HG02678 (cell line): Measurements from ENCODE around the gene C1RL.
A peak's percentile ranks its signal among the peaks of the same experiment; 100 is the strongest.

Experiments used
- ATAC-seq: cut with Tn5 transposase; IDR thresholded peaks from one replicate; pipeline ENCODE4 v1.9.1; 2021; ENCODE audit warnings: mild to moderate bottlenecking, moderate library complexity; ENCODE audit not compliant: unreplicated experiment

Gene C1RL

GRCh38 chr12:7139200-7139599 lies 30.2 kb upstream of the C1RL start:
- ATAC-seq = no peak

GRCh38 chr12:7137908-7138307 lies 28.9 kb upstream of the C1RL start:
- ATAC-seq = no peak

- ATAC-seq = no peak
These were observed 27.7 kb upstream of the C1RL start for GRCh38 chr12:7136676-7137075.

GRCh38 chr12:7136071-7136470 lies 27.1 kb upstream of the C1RL start:
- no peak for ATAC-seq

GRCh38 chr12:7134396-7135166 lies 25.6 kb upstream of the C1RL start:
- ATAC-seq = no peak

GRCh38 chr12:7131502-7131866 lies 22.5 kb upstream of the C1RL start:
- no peak for ATAC-seq

GRCh38 chr12:7130701-7131501 lies 21.9 kb upstream of the C1RL start:
- ATAC-seq = peak; percentile 52

GRCh38 chr12:7129872-7130691 lies 21.1 kb upstream of the C1RL start, which contains the start of gene CLSTN3:
Gene CLSTN3 (plus strand): TSS chr12:7130371. CDS start chr12:7130649, 278 bp downstream.
- ATAC-seq = peak; percentile 75

- no peak for ATAC-seq
These were observed 20.4 kb upstream of the C1RL start for GRCh38 chr12:7129287-7129871.

GRCh38 chr12:7128681-7129286 lies 19.8 kb upstream of the C1RL start, which contains the start of gene RBP5:
Gene RBP5 (minus strand): TSS chr12:7128889. CDS start chr12:7128775, 114 bp downstream.
- ATAC-seq = no peak

GRCh38 chr12:7127916-7128626 lies 19.1 kb upstream of the C1RL start:
- ATAC-seq = no peak

GRCh38 chr12:7125632-7126227 lies 16.7 kb upstream of the C1RL start:
- no peak for ATAC-seq

- ATAC-seq = no peak
These were observed 14.9 kb upstream of the C1RL start for GRCh38 chr12:7123806-7124522.

- ATAC-seq = no peak
These were observed 14.1 kb upstream of the C1RL start for GRCh38 chr12:7122811-7123769.

- ATAC-seq = no peak
These were observed 12.3 kb upstream of the C1RL start for GRCh38 chr12:7121324-7121723.

GRCh38 chr12:7120166-7120565 lies 11.2 kb upstream of the C1RL start:
- ATAC-seq = no peak

- no peak for ATAC-seq
These were observed 9.9 kb upstream of the C1RL start for GRCh38 chr12:7118881-7119280.

GRCh38 chr12:7117670-7118069 lies 8.7 kb upstream of the C1RL start:
- ATAC-seq = no peak
